ENCODE measurements around the gene ITGBL1.

DNA sequence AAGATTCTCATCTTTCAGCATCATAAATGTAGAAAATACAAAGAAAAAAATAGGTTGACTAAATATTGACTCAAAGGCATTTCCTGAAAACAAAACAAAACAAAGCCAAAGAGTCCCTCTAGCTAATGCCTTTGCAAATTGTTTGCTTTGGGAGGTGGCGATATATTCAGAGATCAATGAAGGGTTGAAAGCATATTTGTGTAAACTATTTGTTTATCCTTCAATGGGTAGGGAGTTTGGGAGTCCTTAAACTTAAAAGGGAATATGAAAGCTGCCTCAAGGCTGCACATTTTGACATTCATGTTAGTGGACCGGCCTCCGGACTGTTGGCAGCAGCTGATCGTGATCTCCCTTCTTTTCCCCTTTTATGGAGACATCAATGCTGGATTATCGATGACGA lies 257.5 kb downstream of the ITGBL1 start:
- TF ChIP-seq, protein P1, sequence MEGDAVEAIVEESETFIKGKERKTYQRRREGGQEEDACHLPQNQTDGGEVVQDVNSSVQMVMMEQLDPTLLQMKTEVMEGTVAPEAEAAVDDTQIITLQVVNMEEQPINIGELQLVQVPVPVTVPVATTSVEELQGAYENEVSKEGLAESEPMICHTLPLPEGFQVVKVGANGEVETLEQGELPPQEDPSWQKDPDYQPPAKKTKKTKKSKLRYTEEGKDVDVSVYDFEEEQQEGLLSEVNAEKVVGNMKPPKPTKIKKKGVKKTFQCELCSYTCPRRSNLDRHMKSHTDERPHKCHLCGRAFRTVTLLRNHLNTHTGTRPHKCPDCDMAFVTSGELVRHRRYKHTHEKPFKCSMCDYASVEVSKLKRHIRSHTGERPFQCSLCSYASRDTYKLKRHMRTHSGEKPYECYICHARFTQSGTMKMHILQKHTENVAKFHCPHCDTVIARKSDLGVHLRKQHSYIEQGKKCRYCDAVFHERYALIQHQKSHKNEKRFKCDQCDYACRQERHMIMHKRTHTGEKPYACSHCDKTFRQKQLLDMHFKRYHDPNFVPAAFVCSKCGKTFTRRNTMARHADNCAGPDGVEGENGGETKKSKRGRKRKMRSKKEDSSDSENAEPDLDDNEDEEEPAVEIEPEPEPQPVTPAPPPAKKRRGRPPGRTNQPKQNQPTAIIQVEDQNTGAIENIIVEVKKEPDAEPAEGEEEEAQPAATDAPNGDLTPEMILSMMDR (IDR thresholded peaks at IDR 0.05): no peak
- TF ChIP-seq POLR2A (IDR thresholded peaks at IDR 0.05): no peak
- no peak for TF ChIP-seq EP300 (IDR thresholded peaks at IDR 0.05)

Measured in ovary (tissue), 3 donors.